OCI-LY7 (cell line): ENCODE data around the gene COPS6. TPM values are rescaled to one million over a fixed set of nuclear protein-coding genes. Genes with fewer than 3 reads are reported as not detected.

Experiments
- BruUV-seq: library from RNA; stranded (reverse); fragments of 400-500 nt; replicated peaks from 2 replicates; lab custom pipeline; 2021; lab: Mats Ljungman, UMichigan
- CTCF ChIA-PET: fragments of 300-600 bp; sonication (Branson Sonifier 250); formaldehyde crosslinking; loops from one replicate; lab custom pipeline; 2022; ENCODE audit warnings: antibody characterized with exemption; ENCODE audit not compliant: unreplicated experiment; lab: Charles Lee
- POLR2A ChIA-PET: fragments of 300-600 bp; sonication (Branson Sonifier 250); formaldehyde crosslinking; loops from one replicate; lab custom pipeline; 2022; ENCODE audit warnings: antibody characterized with exemption; lab: Charles Lee
- DNase-seq: peaks from one replicate; pipeline ENCODE4 v3.0.0-alpha.2; 2015; ENCODE audit warnings: low spot score
- H2AFZ ChIP-seq: fragments of 200-600 bp; sonication (generic), shearing (Covaris generic); 2 replicates; pipeline ENCODE4 v1.6.1; 2014; ENCODE audit warnings: mild to moderate bottlenecking, antibody characterized with exemption, low read length, moderate library complexity
- H3K27ac ChIP-seq: fragments of 200-600 bp; sonication (generic); 2 replicates; pipeline ENCODE4 v1.5.1; 2014; ENCODE audit warnings: mixed run types, low read depth, mild to moderate bottlenecking, moderate library complexity, low read length, inconsistent platforms; ENCODE audit not compliant: poor library complexity, severe bottlenecking
- H3K36me3 ChIP-seq: fragments of 200-600 bp; sonication (generic); 2 replicates; pipeline ENCODE4 v1.6.1; 2014; ENCODE audit warnings: mild to moderate bottlenecking, antibody characterized with exemption, low read length, moderate library complexity, mixed read lengths; ENCODE audit not compliant: insufficient read depth
- H3K4me1 ChIP-seq: fragments of 200-600 bp; sonication (generic); 2 replicates; pipeline ENCODE4 v1.5.1; 2014; ENCODE audit warnings: mild to moderate bottlenecking, low read length; ENCODE audit not compliant: insufficient read depth, poor library complexity, severe bottlenecking
- H3K4me2 ChIP-seq: fragments of 200-600 bp; sonication (generic); 2 replicates; pipeline ENCODE4 v1.6.1; 2014; ENCODE audit warnings: mild to moderate bottlenecking, low read length
- H3K4me3 ChIP-seq: fragments of 200-600 bp; sonication (generic); 2 replicates; pipeline ENCODE4 v1.5.1; 2014; ENCODE audit warnings: mild to moderate bottlenecking, low read depth, low read length; ENCODE audit not compliant: poor library complexity, severe bottlenecking
- H3K79me2 ChIP-seq: fragments of 200-600 bp; sonication (generic); 2 replicates; pipeline ENCODE4 v1.6.1; 2016; ENCODE audit warnings: low read depth, mild to moderate bottlenecking, low read length, moderate library complexity, mixed read lengths; ENCODE audit not compliant: insufficient read depth
- H3K9me2 ChIP-seq: fragments of 200-600 bp; sonication (generic); 2 replicates; pipeline ENCODE4 v1.6.1; 2016; ENCODE audit warnings: mild to moderate bottlenecking, low read length, mixed read lengths; ENCODE audit not compliant: insufficient read depth
- H3K9me3 ChIP-seq: fragments of 200-600 bp; sonication (generic); 2 replicates; pipeline ENCODE4 v1.6.1; 2014; ENCODE audit warnings: mild to moderate bottlenecking, mixed run types, low read length, mixed read lengths
- H4K20me1 ChIP-seq: fragments of 200-600 bp; sonication (generic); 2 replicates; pipeline ENCODE4 v1.6.1; 2014; ENCODE audit warnings: mild to moderate bottlenecking, antibody characterized with exemption, low read length, moderate library complexity, mixed read lengths; ENCODE audit not compliant: insufficient read depth
- CTCF ChIP-seq: fragments of 200-600 bp; sonication (generic); conservative IDR thresholded peaks from 2 replicates; pipeline ENCODE4 v1.5.1; 2014; ENCODE audit warnings: mild to moderate bottlenecking, antibody characterized with exemption, low read length, moderate library complexity, mixed read lengths
- EZH2phosphoT487 ChIP-seq: fragments of 200-600 bp; sonication (generic); IDR thresholded peaks from 2 replicates; pipeline ENCODE4 v1.6.1; 2018; ENCODE audit warnings: low read depth, borderline replicate concordance, mild to moderate bottlenecking, mixed run types, antibody characterized with exemption, low read length, moderate library complexity, mixed read lengths
- intact Hi-C: fragments of 100-400 bp; cut with micrococcal nuclease; formaldehyde crosslinking; loops from one replicate; pipeline ENCODE4 v1.10.0; 2022; ENCODE audit not compliant: unreplicated experiment
- total RNA-seq, 2 experiments: library from RNA; depleted of rRNA in 1 of 2; stranded (reverse); fragments of >200 nt in 1 of 2; shearing (Covaris generic) in 1 of 2; gene quantifications; 2 replicates each; pipeline ENCODE4 v1.2.3, GENCODE V29; 2014 to 2022

Gene COPS6
- total RNA-seq, 2 experiments from 2014 or later, result 57.6 to 96.0 TPM

GRCh38 chr7:100111156-100111555 is 22.4 kb downstream of the COPS6 start:
- Histone ChIP-seq H3K4me3 (no peak overlapping the region), H3K36me3 (peaks cover 76% of the 10 kb centered on the region), H3K9me3 (no peaks in the 10 kb centered on the region), H3K4me2 (no peak overlapping the region), H3K9me2 (no peaks in the 10 kb centered on the region), H3K4me1 (no peaks in the 10 kb centered on the region), H2AFZ (no peak overlapping the region), H3K27ac (no peak overlapping the region), H3K79me2 (no peaks in the 10 kb centered on the region), H4K20me1 (no peaks in the 10 kb centered on the region)
- ChIA-PET CTCF (no interaction called here), POLR2A (interaction anchor here (1.3 kb wide), 1 partner anchor 9 kb away, joined by 5 read pairs; no protein-coding TSS in a partner anchor)
- BruUV-seq, result no TSS peak
- TF ChIP-seq EZH2phosphoT487 (no peak), CTCF (no peak)
- intact Hi-C loops, result no loop called here
- no peak for DNase-seq

- no peaks in the 10 kb centered on the region for H4K20me1 ChIP-seq
- no TSS peak for BruUV-seq
- peaks cover 72% of the 10 kb centered on the region for H3K36me3 ChIP-seq
Observed at GRCh38 chr7:100111914-100112313, 23.1 kb downstream of the COPS6 start.

More at GRCh38 chr7:100111914-100112313, 23.1 kb downstream of the COPS6 start:
- POLR2A ChIA-PET, result interaction anchor here (1.3 kb wide), 1 partner anchor 10 kb away, joined by 5 read pairs; no protein-coding TSS in a partner anchor
- H3K79me2 ChIP-seq, result no peaks in the 10 kb centered on the region
- CTCF ChIA-PET, result interaction anchor here (0.5 kb wide), 1 partner anchor 102 kb away, joined by 4 read pairs; no protein-coding TSS in a partner anchor
- H2AFZ ChIP-seq, result no peak overlapping the region
- H3K4me3 ChIP-seq, result no peak overlapping the region
- H3K27ac ChIP-seq, result no peak overlapping the region
- H3K9me2 ChIP-seq, result no peaks in the 10 kb centered on the region
- H3K9me3 ChIP-seq, result no peaks in the 10 kb centered on the region
- H3K4me2 ChIP-seq, result no peak overlapping the region
- intact Hi-C loops, result no loop called here
- TF ChIP-seq EZH2phosphoT487 (no peak), CTCF (no peak)
- no peak for DNase-seq
- no peaks in the 10 kb centered on the region for H3K4me1 ChIP-seq
